B cell (primary cell): Measurements from ENCODE around the gene VPS8. TPM values are rescaled to one million over a fixed set of nuclear protein-coding genes. Genes with fewer than 3 reads are reported as not detected.

Experiments
- ATAC-seq: fragments of 200-7000 bp; cut with Tn5 transposase; one replicate; pipeline ENCODE4 v1.10.0; 2021; ENCODE audit warnings: low read depth, mild to moderate bottlenecking, moderate number of reproducible peaks, moderate library complexity
- CTCF ChIA-PET: fragments of 350-600 bp; sonication (Branson Sonifier 250); formaldehyde crosslinking; loops from one replicate; lab custom pipeline; 2021; ENCODE audit warnings: antibody characterized with exemption, inconsistent platforms; lab: Charles Lee
- POLR2A ChIA-PET: fragments of 350-600 bp; sonication (Branson Sonifier 250); formaldehyde crosslinking; loops from one replicate; lab custom pipeline; 2021; ENCODE audit warnings: antibody characterized with exemption; lab: Charles Lee
- DNase-seq: peaks from one replicate; pipeline ENCODE4 v3.0.0; 2013
- H2AFZ ChIP-seq: 2 replicates; pipeline ENCODE4 v1.6.1; 2012; ENCODE audit warnings: mild to moderate bottlenecking, low read depth, low read length; ENCODE audit not compliant: insufficient read depth, poor library complexity, severe bottlenecking
- H3K27ac ChIP-seq, 2 donors: 1 replicate in 1 of 2; 2 replicates in 1 of 2; pipeline ENCODE4 v1.5.1; 2012 to 2013; ENCODE audit warnings: low read length in 2 of 2, mild to moderate bottlenecking in 2 of 2, moderate library complexity in 1 of 2
- H3K27me3 ChIP-seq, 4 experiments: fragments of 200-600 bp in 1 of 4; sonication (generic) in 1 of 4; replicated peaks in 1 of 4; 1 replicate in 2 of 4; 2 replicates in 2 of 4; pipeline versions ENCODE4 v1.6.1 to v1.7.0; 2013 to 2016; ENCODE audit warnings: low read length in 3 of 4, mild to moderate bottlenecking in 2 of 4, mixed read lengths in 1 of 4, moderate library complexity in 1 of 4; ENCODE audit not compliant: insufficient read depth in 4 of 4, control insufficient read depth in 3 of 4; ENCODE audit errors: control extremely low read depth in 1 of 4
- H3K36me3 ChIP-seq, 2 experiments: replicated peaks in 1 of 2; 1 replicate in 1 of 2; 2 replicates in 1 of 2; pipeline versions ENCODE4 v1.6.1 to v1.7.1; 2013; ENCODE audit warnings: low read length in 1 of 2; ENCODE audit not compliant: insufficient read depth in 2 of 2, control insufficient read depth in 1 of 2; ENCODE audit errors: control extremely low read depth in 1 of 2, extremely low read depth in 1 of 2
- H3K4me1 ChIP-seq, 2 donors: fragments of 200-600 bp in 1 of 2; sonication (generic) in 1 of 2; 1 replicate in 1 of 2; 2 replicates in 1 of 2; pipeline versions ENCODE4 v1.5.1 to v1.6.1; 2013 to 2017; ENCODE audit warnings: low read length in 2 of 2; ENCODE audit not compliant: control insufficient read depth in 2 of 2, insufficient read depth in 2 of 2
- H3K4me2 ChIP-seq: replicated peaks from 2 replicates; pipeline ENCODE3; 2012; ENCODE audit warnings: mild to moderate bottlenecking, low read depth, low read length; ENCODE audit not compliant: poor library complexity, severe bottlenecking
- H3K4me3 ChIP-seq, 5 experiments: fragments of 200-600 bp in 1 of 5; sonication (generic) in 1 of 5; 1 replicate in 3 of 5; 2 replicates in 2 of 5; pipeline versions ENCODE4 v1.5.1 to v1.7.0; 2011 to 2016; ENCODE audit warnings: low read length in 4 of 5, mild to moderate bottlenecking in 4 of 5, low read depth in 2 of 5, control low read depth in 1 of 5, moderate library complexity in 1 of 5; ENCODE audit not compliant: insufficient read depth in 1 of 5; ENCODE audit errors: control extremely low read depth in 1 of 5, extremely low read depth in 1 of 5
- H3K79me2 ChIP-seq: fragments of 200-600 bp; sonication (generic); one replicate; pipeline ENCODE4 v1.6.0; 2016; ENCODE audit warnings: low read length; ENCODE audit not compliant: control insufficient read depth, insufficient read depth
- H3K9ac ChIP-seq: fragments of 200-600 bp; sonication (generic); 2 replicates; pipeline ENCODE4 v1.6.1; 2017; ENCODE audit warnings: mild to moderate bottlenecking, low read length, moderate library complexity
- H3K9me3 ChIP-seq, 3 donors: one replicate each; pipeline versions ENCODE4 v1.6.1 to v1.7.1; 2013; ENCODE audit warnings: low read length in 2 of 3; ENCODE audit not compliant: control insufficient read depth in 2 of 3, insufficient read depth in 1 of 3; ENCODE audit errors: control extremely low read depth in 1 of 3
- H4K20me1 ChIP-seq: 2 replicates; pipeline ENCODE4 v1.6.0; 2012; ENCODE audit warnings: mild to moderate bottlenecking, low read length; ENCODE audit not compliant: insufficient read depth, control insufficient read depth, poor library complexity, severe bottlenecking
- H3K27ac Mint-ChIP-seq: one replicate; pipeline ENCODE4 v1.8.0; 2021; ENCODE audit warnings: mixed read lengths
- H3K27me3 Mint-ChIP-seq: one replicate; pipeline ENCODE4 v1.8.0; 2021; ENCODE audit warnings: mixed read lengths
- H3K4me1 Mint-ChIP-seq: one replicate; pipeline ENCODE4 v1.8.0; 2021; ENCODE audit warnings: mixed read lengths
- H3K4me3 Mint-ChIP-seq: one replicate; pipeline ENCODE4 v1.8.0; 2021; ENCODE audit warnings: mixed read lengths
- H3K9me3 Mint-ChIP-seq: one replicate; pipeline ENCODE4 v1.8.0; 2022; ENCODE audit warnings: mixed read lengths; ENCODE audit not compliant: insufficient read depth
- CTCF ChIP-seq: fragments of 200-600 bp; IDR thresholded peaks from one replicate; pipeline ENCODE4 v1.8.0; 2022; ENCODE audit warnings: antibody characterized with exemption, mild to moderate bottlenecking
- EZH2 ChIP-seq: IDR thresholded peaks from 2 replicates; pipeline ENCODE4 v1.6.1; 2012; ENCODE audit warnings: borderline replicate concordance, low read depth, mild to moderate bottlenecking, moderate library complexity, low read length; ENCODE audit not compliant: insufficient read depth, poor library complexity, severe bottlenecking
- WGBS: methylation state at CpG from one replicate; pipeline ENCODE4 v1.1.5; 2013; ENCODE audit warnings: missing lambda C conversion rate; ENCODE audit not compliant: insufficient coverage; 5-methylcytosine and 5-hydroxymethylcytosine counted together
- intact Hi-C: fragments of 100-400 bp; cut with micrococcal nuclease; formaldehyde crosslinking; loops from one replicate; pipeline ENCODE4 v1.10.0; 2022
- polyA plus RNA-seq: library from polyadenylated mRNA; depleted of rRNA; stranded (reverse); fragments of >200 nt; gene quantifications from 2 replicates; pipeline ENCODE4 v1.2.3, GENCODE V29; 2012
- total RNA-seq, 2 donors: library from RNA; stranded (reverse); fragments of 120-200 nt in 1 of 2; gene quantifications; 1 replicate in 1 of 2; 2 replicates in 1 of 2; pipeline versions ENCODE4 v1.2.3 to v1.2.4, GENCODE V29; 2013 to 2022

The VPS8 gene
- total and polyA plus RNA-seq, 2 donors (not counting 1 experiment from before 2014, with no cell fraction given), result 18.3 to 95.6 TPM

DNA sequence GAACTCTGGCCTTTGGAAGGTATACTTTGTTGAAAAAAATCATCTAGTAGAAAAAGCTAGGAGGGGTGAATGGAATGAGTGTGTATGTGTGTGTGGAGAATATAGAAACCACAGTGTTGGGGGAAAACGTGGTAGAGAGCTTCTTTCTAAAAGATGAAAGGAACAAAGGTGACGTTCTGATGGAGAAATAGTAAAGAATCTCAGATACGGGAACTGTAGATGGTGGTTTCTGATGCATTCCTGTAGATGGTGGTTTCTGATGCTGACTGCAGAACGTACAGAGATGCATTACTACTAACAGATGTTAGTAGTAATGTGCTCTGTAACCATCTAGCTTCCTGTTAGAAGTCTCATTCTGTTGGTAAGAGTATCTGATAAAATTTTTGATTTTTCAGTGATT, 60.2 kb downstream of the VPS8 start:
- ChIA-PET CTCF (no interaction called here), POLR2A (no interaction called here)
- no peaks in the 10 kb centered on the region for H3K27me3 ChIP-seq
- Mint-ChIP-seq H3K9me3 (no peaks in the 10 kb centered on the region), H3K27me3 (no peaks in the 10 kb centered on the region), H3K4me3 (no peak overlapping the region), H3K27ac (no peak overlapping the region), H3K4me1 (no peaks in the 10 kb centered on the region)
- no peak overlapping the region for H3K9ac ChIP-seq
- H3K4me1 ChIP-seq, result no peaks in the 10 kb centered on the region
- H3K4me2 ChIP-seq, result no peak overlapping the region
- H4K20me1 ChIP-seq, result no peaks in the 10 kb centered on the region
- DNase-seq (no peak), ATAC-seq (no peak)
- H3K4me3 ChIP-seq, result no peak overlapping the region
- no peak overlapping the region for H2AFZ ChIP-seq
- WGBS, result 64% methylated on average over 3 of the region's 4 CpGs
- H3K36me3 ChIP-seq, result peaks cover 8 to 48% of the 10 kb centered on the region in 2 experiments
- no peaks in the 10 kb centered on the region for H3K79me2 ChIP-seq
- no peak overlapping the region for H3K27ac ChIP-seq
- H3K9me3 ChIP-seq, result no peaks in the 10 kb centered on the region
- intact Hi-C loops, result no loop called here
- no peak for TF ChIP-seq EZH2
- no peak for TF ChIP-seq CTCF

- no peak overlapping the region for H3K27ac Mint-ChIP-seq
- no peak overlapping the region for H2AFZ ChIP-seq
- CTCF ChIA-PET, result interaction anchor here (1.3 to 3.3 kb wide), 2 partner anchors 10 to 435 kb away, joined by 3 to 39 read pairs; no protein-coding TSS in a partner anchor
- TF ChIP-seq EZH2 (no peak), CTCF (no peak)
- no peak overlapping the region for H3K4me3 Mint-ChIP-seq
- H3K4me1 ChIP-seq, result no peaks in the 10 kb centered on the region
- WGBS, result no CpG with 5 or more reads among the region's 1 CpG
- POLR2A ChIA-PET, result no interaction called here
- H3K9ac ChIP-seq, result no peak overlapping the region
- no peaks in the 10 kb centered on the region for H3K79me2 ChIP-seq
- H4K20me1 ChIP-seq, result no peaks in the 10 kb centered on the region
- H3K27me3 Mint-ChIP-seq, result no peaks in the 10 kb centered on the region
- no peak overlapping the region for H3K4me3 ChIP-seq
- intact Hi-C loops, result no loop called here
- H3K4me1 Mint-ChIP-seq, result no peaks in the 10 kb centered on the region
- H3K36me3 ChIP-seq, result peaks cover 8 to 39% of the 10 kb centered on the region in 2 experiments
- H3K4me2 ChIP-seq, result no peak overlapping the region
- H3K9me3 ChIP-seq, result no peaks in the 10 kb centered on the region
- no peak overlapping the region for H3K27ac ChIP-seq
- ATAC-seq (no peak), DNase-seq (no peak)
- no peaks in the 10 kb centered on the region for H3K27me3 ChIP-seq
- H3K9me3 Mint-ChIP-seq, result no peaks in the 10 kb centered on the region
Measured at GRCh38 chr3:184873141-184873540, 61.2 kb downstream of the VPS8 start.
